Panc1 (cell line): ENCODE results near the gene MSRB3. TPM values are rescaled to one million over a fixed set of nuclear protein-coding genes. Genes with fewer than 3 reads are reported as not detected.

Experiments used
- ATAC-seq: fragments of 200-7000 bp; cut with Tn5 transposase; 2 replicates; pipeline ENCODE4 v1.9.1; 2020; ENCODE audit warnings: mild to moderate bottlenecking, moderate library complexity
- BruUV-seq: library from RNA; stranded (reverse); fragments of 400-500 nt; replicated peaks from 2 replicates; lab custom pipeline; 2021; lab: Mats Ljungman, UMichigan
- CTCF ChIA-PET: fragments of 300-600 bp; sonication (Branson Sonifier 250); formaldehyde crosslinking; loops from one replicate; lab custom pipeline; 2022; ENCODE audit warnings: antibody characterized with exemption; lab: Charles Lee
- POLR2A ChIA-PET: fragments of 300-600 bp; sonication (Branson Sonifier 250); formaldehyde crosslinking; loops from one replicate; lab custom pipeline; 2022; ENCODE audit warnings: antibody characterized with exemption; lab: Charles Lee
- DNase-seq: peaks from one replicate; pipeline ENCODE4 v3.0.0-alpha.2; 2010; ENCODE audit warnings: low read depth, low spot score
- H3K27ac ChIP-seq: 2 replicates; pipeline ENCODE4 v1.5.1; 2011; ENCODE audit warnings: mild to moderate bottlenecking, low read length, inconsistent platforms
- H3K27me3 ChIP-seq: fragments of 200-500 bp; sonication (Bioruptor generic); 2 replicates; pipeline ENCODE4 v1.6.0; 2014; ENCODE audit warnings: low read length, inconsistent platforms; ENCODE audit not compliant: control insufficient read depth, insufficient read depth
- H3K36me3 ChIP-seq: fragments of 200-500 bp; sonication (Bioruptor generic); 2 replicates; pipeline ENCODE4 v1.5.1; 2014; ENCODE audit warnings: inconsistent platforms, mild to moderate bottlenecking, low read length, moderate library complexity; ENCODE audit not compliant: control insufficient read depth, insufficient read depth
- H3K4me1 ChIP-seq: 2 replicates; pipeline ENCODE4 v1.5.1; 2011; ENCODE audit warnings: inconsistent platforms, mild to moderate bottlenecking, low read length, moderate library complexity; ENCODE audit not compliant: control insufficient read depth, insufficient read depth
- H3K4me3 ChIP-seq, 2 experiments: 2 replicates each; pipeline ENCODE4 v1.5.1; 2011 to 2012; ENCODE audit warnings: low read depth in 2 of 2, low read length in 2 of 2, mild to moderate bottlenecking in 2 of 2, inconsistent platforms in 1 of 2, moderate library complexity in 1 of 2
- H3K9me3 ChIP-seq: fragments of 200-500 bp; sonication (Bioruptor generic); 2 replicates; pipeline ENCODE4 v1.5.1; 2014; ENCODE audit warnings: low read depth, mild to moderate bottlenecking, inconsistent platforms, low read length, moderate library complexity; ENCODE audit not compliant: control insufficient read depth, insufficient read depth
- POLR2AphosphoS5 ChIP-seq: IDR thresholded peaks from 2 replicates; pipeline ENCODE4 v1.6.1; 2012; ENCODE audit warnings: mild to moderate bottlenecking, low read depth, low read length, moderate library complexity
- SIN3A ChIP-seq: IDR thresholded peaks from 2 replicates; pipeline ENCODE4 v1.6.1; 2012; ENCODE audit warnings: low read depth, mild to moderate bottlenecking, low read length, moderate library complexity, borderline replicate concordance; ENCODE audit not compliant: insufficient read depth
- TCF7L2 ChIP-seq: IDR thresholded peaks from 2 replicates; pipeline ENCODE4 v1.6.1; 2011; ENCODE audit warnings: mild to moderate bottlenecking, low read depth, low read length, inconsistent platforms
- in situ Hi-C: cut with HindIII; loops from 2 replicates; pipeline ENCODE4 v1.10.0; 2016; ENCODE audit warnings: low sequenced_read_pairs, low pct_unique_long_range_greater_than_20kb
- intact Hi-C: fragments of 100-400 bp; cut with micrococcal nuclease; formaldehyde crosslinking; loops from one replicate; pipeline ENCODE4 v1.10.0; 2022; ENCODE audit not compliant: unreplicated experiment
- total RNA-seq: library from RNA; stranded (reverse); gene quantifications from one replicate; pipeline ENCODE4 v1.2.1, GENCODE V29; 2021; ENCODE audit not compliant: unreplicated experiment
- TF ChIP-seq, protein P1 (sequence below): fragments of 450-650 bp; IDR thresholded peaks from 2 replicates; pipeline ENCODE4 v1.5.1; 2017; ENCODE audit warnings: mild to moderate bottlenecking
- TF ChIP-seq, protein P2 (sequence below), 2 experiments: IDR thresholded peaks; 2 replicates each; pipeline ENCODE4 v1.6.1; 2011 to 2012; ENCODE audit warnings: low read depth in 2 of 2, control low read depth in 1 of 2, low read length in 1 of 2, mild to moderate bottlenecking in 1 of 2, moderate library complexity in 1 of 2; ENCODE audit not compliant: insufficient read depth in 1 of 2

The MSRB3 gene
- total RNA-seq, 1 experiment from 2014 or later, result 89.7 TPM

DNA sequence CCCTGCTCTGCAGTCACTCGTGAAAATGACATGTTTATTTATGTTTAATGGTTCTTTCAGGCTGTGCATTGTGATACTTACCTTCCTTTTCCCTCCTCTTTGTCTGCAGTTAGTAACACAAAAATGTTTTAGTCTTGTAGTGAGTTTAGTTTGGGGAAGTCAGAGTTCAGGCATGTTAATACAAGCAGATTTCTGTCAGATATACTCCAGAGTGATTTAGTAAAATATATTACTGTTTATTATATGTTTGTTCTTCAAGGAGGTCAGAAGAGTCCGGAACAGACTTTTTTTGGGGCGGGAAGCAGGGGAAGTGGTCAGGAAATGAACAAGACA is 28.7 kb downstream of the MSRB3 start:
- ATAC-seq (no peak), DNase-seq (no peak)
- in situ Hi-C loops, result no loop called here
- Histone ChIP-seq H3K36me3 (no peaks in the 10 kb centered on the region; the same call in 1 of the 2 replicates), H3K27me3 (no peaks in the 10 kb centered on the region), H3K9me3 (no peaks in the 10 kb centered on the region), H3K4me1 (peaks cover 32% of the 10 kb centered on the region), H3K27ac (peak overlapping the region; percentile 68), H3K4me3 (0 out of 4 replicates have a peak overlapping the region, but pooled peaks of 1 of the 2 experiments have one; percentile 1)
- no TSS peak for BruUV-seq
- no peak for TF ChIP-seq POLR2AphosphoS5
- no peak; the same call in 1 of the 2 replicates for TF ChIP-seq TCF7L2
- TF ChIP-seq SIN3A, result no peak
- TF ChIP-seq, protein P1, sequence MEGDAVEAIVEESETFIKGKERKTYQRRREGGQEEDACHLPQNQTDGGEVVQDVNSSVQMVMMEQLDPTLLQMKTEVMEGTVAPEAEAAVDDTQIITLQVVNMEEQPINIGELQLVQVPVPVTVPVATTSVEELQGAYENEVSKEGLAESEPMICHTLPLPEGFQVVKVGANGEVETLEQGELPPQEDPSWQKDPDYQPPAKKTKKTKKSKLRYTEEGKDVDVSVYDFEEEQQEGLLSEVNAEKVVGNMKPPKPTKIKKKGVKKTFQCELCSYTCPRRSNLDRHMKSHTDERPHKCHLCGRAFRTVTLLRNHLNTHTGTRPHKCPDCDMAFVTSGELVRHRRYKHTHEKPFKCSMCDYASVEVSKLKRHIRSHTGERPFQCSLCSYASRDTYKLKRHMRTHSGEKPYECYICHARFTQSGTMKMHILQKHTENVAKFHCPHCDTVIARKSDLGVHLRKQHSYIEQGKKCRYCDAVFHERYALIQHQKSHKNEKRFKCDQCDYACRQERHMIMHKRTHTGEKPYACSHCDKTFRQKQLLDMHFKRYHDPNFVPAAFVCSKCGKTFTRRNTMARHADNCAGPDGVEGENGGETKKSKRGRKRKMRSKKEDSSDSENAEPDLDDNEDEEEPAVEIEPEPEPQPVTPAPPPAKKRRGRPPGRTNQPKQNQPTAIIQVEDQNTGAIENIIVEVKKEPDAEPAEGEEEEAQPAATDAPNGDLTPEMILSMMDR, result no peak
- TF ChIP-seq, protein P2, sequence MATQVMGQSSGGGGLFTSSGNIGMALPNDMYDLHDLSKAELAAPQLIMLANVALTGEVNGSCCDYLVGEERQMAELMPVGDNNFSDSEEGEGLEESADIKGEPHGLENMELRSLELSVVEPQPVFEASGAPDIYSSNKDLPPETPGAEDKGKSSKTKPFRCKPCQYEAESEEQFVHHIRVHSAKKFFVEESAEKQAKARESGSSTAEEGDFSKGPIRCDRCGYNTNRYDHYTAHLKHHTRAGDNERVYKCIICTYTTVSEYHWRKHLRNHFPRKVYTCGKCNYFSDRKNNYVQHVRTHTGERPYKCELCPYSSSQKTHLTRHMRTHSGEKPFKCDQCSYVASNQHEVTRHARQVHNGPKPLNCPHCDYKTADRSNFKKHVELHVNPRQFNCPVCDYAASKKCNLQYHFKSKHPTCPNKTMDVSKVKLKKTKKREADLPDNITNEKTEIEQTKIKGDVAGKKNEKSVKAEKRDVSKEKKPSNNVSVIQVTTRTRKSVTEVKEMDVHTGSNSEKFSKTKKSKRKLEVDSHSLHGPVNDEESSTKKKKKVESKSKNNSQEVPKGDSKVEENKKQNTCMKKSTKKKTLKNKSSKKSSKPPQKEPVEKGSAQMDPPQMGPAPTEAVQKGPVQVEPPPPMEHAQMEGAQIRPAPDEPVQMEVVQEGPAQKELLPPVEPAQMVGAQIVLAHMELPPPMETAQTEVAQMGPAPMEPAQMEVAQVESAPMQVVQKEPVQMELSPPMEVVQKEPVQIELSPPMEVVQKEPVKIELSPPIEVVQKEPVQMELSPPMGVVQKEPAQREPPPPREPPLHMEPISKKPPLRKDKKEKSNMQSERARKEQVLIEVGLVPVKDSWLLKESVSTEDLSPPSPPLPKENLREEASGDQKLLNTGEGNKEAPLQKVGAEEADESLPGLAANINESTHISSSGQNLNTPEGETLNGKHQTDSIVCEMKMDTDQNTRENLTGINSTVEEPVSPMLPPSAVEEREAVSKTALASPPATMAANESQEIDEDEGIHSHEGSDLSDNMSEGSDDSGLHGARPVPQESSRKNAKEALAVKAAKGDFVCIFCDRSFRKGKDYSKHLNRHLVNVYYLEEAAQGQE (IDR thresholded peaks at IDR 0.05; ENCODE audit: insufficient read depth in 1 of 2, low read depth in 2 of 2, low read length in 1 of 2), result no peak
- intact Hi-C loops, result loop anchor here (5.0 to 10.0 kb wide), 3 partner anchors 575 to 800 kb away; no protein-coding TSS in a partner anchor
- CTCF ChIA-PET, result interaction anchor here (1.2 kb wide), 1 partner anchor 798 kb away, joined by 4 read pairs; no protein-coding TSS in a partner anchor
- POLR2A ChIA-PET, result no interaction called here

GRCh38 chr12:65308006-65308405 is 29.5 kb downstream of the MSRB3 start:
- TF ChIP-seq SIN3A (no peak), TCF7L2 (no peak)
- TF ChIP-seq, protein P1, result no peak
- TF ChIP-seq, protein P2 (IDR thresholded peaks at IDR 0.05; ENCODE audit: insufficient read depth in 1 of 2, low read depth in 2 of 2, low read length in 1 of 2), result no peak
- peaks cover 32% of the 10 kb centered on the region for H3K4me1 ChIP-seq
- DNase-seq (no peak), ATAC-seq (no peak)
- H3K9me3 ChIP-seq, result no peaks in the 10 kb centered on the region
- H3K27me3 ChIP-seq, result no peaks in the 10 kb centered on the region
- H3K27ac ChIP-seq, result peak overlapping the region; percentile 55
- ChIA-PET CTCF (no interaction called here), POLR2A (no interaction called here)
- H3K4me3 ChIP-seq, result no peak overlapping the region
- BruUV-seq, result no TSS peak
- in situ Hi-C loops, result no loop called here
- H3K36me3 ChIP-seq, result no peaks in the 10 kb centered on the region; the same call in 1 of the 2 replicates
- intact Hi-C loops, result loop anchor here (5.0 to 10.0 kb wide), 3 partner anchors 574 to 799 kb away; no protein-coding TSS in a partner anchor
